HG03342 (cell line): ENCODE data around the gene SMG7.
"Not testable (repeated sequence)": the region's sequence is repeated elsewhere in the genome, so short reads cannot be mapped to it uniquely, and the experiment has no call there.

Experiments
- ATAC-seq: cut with Tn5 transposase; IDR thresholded peaks from one replicate; pipeline ENCODE4 v1.9.1; 2021; ENCODE audit warnings: mild to moderate bottlenecking, moderate library complexity; ENCODE audit not compliant: unreplicated experiment

SMG7 gene

GRCh38 chr1:183472488-183473216 lies at the start of gene SMG7:
Gene SMG7, plus strand, starts transcription at chr1:183472499. Its CDS starts 122 bp downstream, at chr1:183472621.
- peak; percentile 11 for ATAC-seq

GRCh38 chr1:183423541-183423940 lies 48.8 kb upstream of the SMG7 start:
- no peak for ATAC-seq

- ATAC-seq: no peak
Observed at GRCh38 chr1:183424691-183425090, 47.6 kb upstream of the SMG7 start.

GRCh38 chr1:183427591-183427990 lies 44.7 kb upstream of the SMG7 start:
- ATAC-seq: not testable (repeated sequence)

- no peak for ATAC-seq
Observed at GRCh38 chr1:183431840-183432547, 40.3 kb upstream of the SMG7 start.

- ATAC-seq: no peak
Observed at GRCh38 chr1:183432548-183432875, 39.8 kb upstream of the SMG7 start.

- no peak for ATAC-seq
Observed at GRCh38 chr1:183433703-183434102, 38.6 kb upstream of the SMG7 start.

GRCh38 chr1:183435497-183435896 lies 36.8 kb upstream of the SMG7 start:
- ATAC-seq: no peak

GRCh38 chr1:183438060-183438459 lies 34.2 kb upstream of the SMG7 start:
- no peak for ATAC-seq

- no peak for ATAC-seq
Observed at GRCh38 chr1:183443011-183443410, 29.3 kb upstream of the SMG7 start.

- ATAC-seq: no peak
Observed at GRCh38 chr1:183443466-183443865, 28.8 kb upstream of the SMG7 start.

GRCh38 chr1:183444243-183444642 lies 28.1 kb upstream of the SMG7 start:
- no peak for ATAC-seq

GRCh38 chr1:183449223-183449770 lies 23.0 kb upstream of the SMG7 start:
- ATAC-seq: no peak

GRCh38 chr1:183450093-183450492 lies 22.2 kb upstream of the SMG7 start:
- no peak for ATAC-seq

- ATAC-seq: no peak
Observed at GRCh38 chr1:183454377-183454776, 17.9 kb upstream of the SMG7 start.

GRCh38 chr1:183456826-183457225 lies 15.5 kb upstream of the SMG7 start:
- no peak for ATAC-seq

- no peak for ATAC-seq
Observed at GRCh38 chr1:183457449-183457848, 14.8 kb upstream of the SMG7 start.

- no peak for ATAC-seq
Observed at GRCh38 chr1:183460596-183460995, 11.7 kb upstream of the SMG7 start.

GRCh38 chr1:183461350-183461749 lies 10.9 kb upstream of the SMG7 start:
- ATAC-seq: no peak

GRCh38 chr1:183463566-183463965 lies 8.7 kb upstream of the SMG7 start:
- no peak for ATAC-seq

GRCh38 chr1:183466781-183467180 lies 5.5 kb upstream of the SMG7 start:
- ATAC-seq: no peak

- ATAC-seq: no peak
Observed at GRCh38 chr1:183467687-183468086, 4.6 kb upstream of the SMG7 start.
